SK-MEL-5 (cell line): ENCODE data around the gene CNTNAP5. TPM values are rescaled to one million over a fixed set of nuclear protein-coding genes. Genes with fewer than 3 reads are reported as not detected.

Experiments
- DNase-seq: peaks from one replicate; pipeline ENCODE4 v3.0.0-alpha.2; 2016; ENCODE audit warnings: low read depth, low spot score
- in situ Hi-C: cut with HindIII; loops from 2 replicates; pipeline ENCODE4 v1.10.0; 2016; ENCODE audit warnings: low sequenced_read_pairs, high pct_unique_total_duplicates, low pct_unique_long_range_greater_than_20kb
- total RNA-seq: library from RNA; depleted of rRNA; stranded (reverse); fragments of >200 nt; shearing (Covaris generic); gene quantifications from 2 replicates; pipeline ENCODE4 v1.2.3, GENCODE V29; 2014

Gene CNTNAP5
- total RNA-seq, 1 experiment from 2014 or later, result not detected

DNA sequence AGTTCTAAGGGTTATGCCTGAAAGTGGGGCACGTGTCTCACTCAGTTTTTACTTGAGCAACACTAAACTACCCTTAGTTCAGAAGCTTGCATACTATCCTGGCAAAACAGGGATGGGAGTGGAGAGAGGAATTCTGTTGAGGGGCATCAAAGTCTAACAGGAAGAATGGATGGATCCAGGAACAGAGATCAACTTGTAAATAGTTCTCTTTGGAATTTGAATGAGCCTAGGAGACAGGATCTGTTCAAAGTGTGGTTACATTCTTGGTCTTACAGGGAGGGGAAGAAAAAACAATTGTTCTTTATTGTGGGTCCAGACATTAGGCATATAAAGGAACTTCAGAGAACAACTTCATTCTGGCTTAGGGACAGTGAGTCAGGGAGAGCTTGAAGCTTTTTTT lies 560.2 kb downstream of the CNTNAP5 start:
- no peak for DNase-seq
- in situ Hi-C loops, result no loop called here

GRCh38 chr2:124586210-124586609 lies 561.1 kb downstream of the CNTNAP5 start:
- DNase-seq, result no peak
- in situ Hi-C loops, result no loop called here

GRCh38 chr2:124586835-124587234 lies 561.7 kb downstream of the CNTNAP5 start:
- in situ Hi-C loops, result no loop called here
- no peak for DNase-seq

DNA sequence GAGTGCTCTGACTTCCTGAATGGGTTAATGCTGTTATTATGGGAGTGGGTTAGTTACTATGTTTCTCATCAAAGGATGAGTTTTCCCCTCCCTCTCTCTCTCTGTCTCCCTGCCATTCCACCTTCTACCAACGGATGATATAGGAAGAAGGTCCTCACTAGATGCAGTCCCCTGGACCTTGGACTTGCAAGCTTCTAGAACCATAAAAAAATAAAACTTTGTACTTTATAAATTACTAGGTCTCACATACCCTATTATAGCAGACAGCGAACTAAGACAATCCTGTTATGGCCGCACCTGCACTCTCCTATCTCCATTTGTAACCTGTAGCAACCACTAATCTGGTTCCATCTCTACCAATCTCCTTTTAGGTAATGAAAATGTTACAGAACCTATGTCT lies 564.9 kb downstream of the CNTNAP5 start:
- in situ Hi-C loops, result no loop called here

GRCh38 chr2:124602759-124603158 lies 577.7 kb downstream of the CNTNAP5 start:
- no peak for DNase-seq
- in situ Hi-C loops, result no loop called here

More for the DNA sequence above, 564.9 kb downstream of the CNTNAP5 start:
- no peak for DNase-seq

DNA sequence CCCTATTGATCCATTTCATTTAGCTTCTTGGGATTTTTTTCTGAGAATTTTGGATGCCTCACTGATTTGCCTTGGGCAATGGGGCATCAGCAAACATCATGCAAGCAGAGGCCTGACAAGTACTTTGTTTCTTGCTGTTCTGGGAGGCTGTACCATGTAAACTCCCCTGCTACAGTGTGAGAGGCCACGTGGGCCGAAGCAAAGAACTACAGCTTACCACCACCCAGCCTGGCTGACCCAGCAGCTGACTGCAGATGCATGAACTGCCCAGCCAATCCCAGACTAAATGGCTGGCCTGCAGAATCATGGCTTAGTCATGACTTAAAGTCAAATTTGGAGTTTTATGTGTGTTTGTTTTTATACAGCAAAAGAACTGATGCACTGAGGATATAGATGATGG lies 579.9 kb downstream of the CNTNAP5 start:
- in situ Hi-C loops, result no loop called here
- DNase-seq, result no peak

GRCh38 chr2:124607679-124608078 lies 582.6 kb downstream of the CNTNAP5 start:
- DNase-seq, result no peak
- in situ Hi-C loops, result no loop called here

GRCh38 chr2:124609667-124610066 lies 584.6 kb downstream of the CNTNAP5 start:
- no peak for DNase-seq
- in situ Hi-C loops, result no loop called here

- in situ Hi-C loops, result no loop called here
- no peak for DNase-seq
Observed at GRCh38 chr2:124610141-124610540, 585.1 kb downstream of the CNTNAP5 start.

- in situ Hi-C loops, result no loop called here
- DNase-seq, result no peak
Observed at GRCh38 chr2:124610866-124611265, 585.8 kb downstream of the CNTNAP5 start.

DNA sequence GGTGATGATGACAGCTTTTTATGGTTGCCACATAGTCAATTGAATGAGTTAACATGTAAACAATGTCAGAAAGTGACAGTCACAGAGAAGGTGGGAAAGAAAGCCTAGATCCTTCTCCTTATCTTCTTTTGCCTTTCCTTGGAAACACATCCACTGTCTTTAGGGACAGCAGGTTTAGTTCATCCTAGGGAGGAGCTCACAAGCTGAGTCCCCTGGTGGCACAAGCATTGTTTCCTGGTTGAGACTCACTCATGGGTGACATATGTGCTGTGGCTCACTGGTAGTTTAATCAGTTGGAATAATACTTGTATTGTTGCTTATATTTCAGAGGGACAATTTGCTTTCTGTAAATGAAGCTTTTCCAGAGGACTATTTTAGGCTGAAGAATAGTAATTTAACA lies 598.5 kb downstream of the CNTNAP5 start:
- DNase-seq, result no peak
- in situ Hi-C loops, result no loop called here

DNA sequence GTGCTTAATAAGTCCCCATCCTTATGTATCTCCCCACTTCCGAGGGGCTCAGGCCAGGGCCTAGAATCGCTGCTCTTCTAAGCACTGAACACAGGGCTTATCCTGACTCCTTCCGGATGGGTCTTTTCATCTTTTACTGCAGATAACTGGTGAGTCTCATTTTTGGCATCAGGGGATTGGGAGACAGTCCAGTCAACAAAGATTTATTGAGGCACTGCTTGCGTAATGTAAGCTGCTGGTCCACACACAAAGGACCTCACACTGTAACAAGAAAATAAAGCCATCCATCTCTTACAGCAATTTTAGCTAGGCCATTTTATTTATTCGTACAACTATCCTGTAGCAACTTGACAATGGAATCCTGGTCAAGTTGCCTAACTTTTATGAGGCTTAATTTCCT lies 600.5 kb downstream of the CNTNAP5 start:
- DNase-seq, result no peak
- in situ Hi-C loops, result no loop called here

DNA sequence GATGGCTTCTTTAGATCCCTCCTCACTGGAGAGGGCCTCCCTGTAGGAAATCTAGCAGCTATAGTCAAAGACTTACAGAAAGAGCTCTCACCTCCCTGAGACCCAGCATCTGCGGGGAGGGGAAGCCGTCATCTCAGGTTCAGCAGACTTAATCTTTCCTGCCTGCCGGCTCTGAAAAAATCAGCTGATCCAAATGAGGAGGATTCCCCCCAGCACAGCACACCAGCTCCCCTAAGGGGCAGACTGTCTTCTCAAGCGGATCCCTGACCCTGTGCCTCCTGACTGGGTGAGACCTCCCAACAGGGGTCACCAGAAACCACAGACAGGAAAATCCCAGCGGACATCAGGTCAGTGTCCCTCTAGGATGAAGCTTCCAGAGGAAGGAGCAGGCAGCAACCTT lies 601.9 kb downstream of the CNTNAP5 start:
- in situ Hi-C loops, result no loop called here
- DNase-seq, result no peak

- DNase-seq, result no peak
- in situ Hi-C loops, result no loop called here
Observed at GRCh38 chr2:124633812-124634211, 608.7 kb downstream of the CNTNAP5 start.

DNA sequence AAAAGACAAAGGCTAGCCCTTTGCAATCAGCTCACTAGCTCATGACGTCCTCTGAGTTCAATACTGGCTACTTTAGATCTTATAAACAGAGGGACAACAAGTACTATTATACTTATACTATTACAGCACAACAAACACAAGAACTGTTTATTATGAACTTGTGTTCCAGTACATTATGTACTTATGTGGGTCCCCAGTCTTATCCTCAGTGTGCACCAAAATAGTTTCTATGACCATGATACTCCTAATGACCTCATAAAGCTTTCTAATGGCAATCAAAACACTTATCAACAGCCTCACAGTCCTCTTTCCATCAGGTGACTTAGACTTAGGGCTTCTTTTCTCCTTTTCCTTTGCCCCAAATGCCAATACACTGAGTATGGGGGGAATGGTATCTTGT lies 614.4 kb downstream of the CNTNAP5 start:
- in situ Hi-C loops, result no loop called here
- DNase-seq, result no peak

- in situ Hi-C loops, result no loop called here
Observed at GRCh38 chr2:124640221-124640750, 615.2 kb downstream of the CNTNAP5 start.

DNA sequence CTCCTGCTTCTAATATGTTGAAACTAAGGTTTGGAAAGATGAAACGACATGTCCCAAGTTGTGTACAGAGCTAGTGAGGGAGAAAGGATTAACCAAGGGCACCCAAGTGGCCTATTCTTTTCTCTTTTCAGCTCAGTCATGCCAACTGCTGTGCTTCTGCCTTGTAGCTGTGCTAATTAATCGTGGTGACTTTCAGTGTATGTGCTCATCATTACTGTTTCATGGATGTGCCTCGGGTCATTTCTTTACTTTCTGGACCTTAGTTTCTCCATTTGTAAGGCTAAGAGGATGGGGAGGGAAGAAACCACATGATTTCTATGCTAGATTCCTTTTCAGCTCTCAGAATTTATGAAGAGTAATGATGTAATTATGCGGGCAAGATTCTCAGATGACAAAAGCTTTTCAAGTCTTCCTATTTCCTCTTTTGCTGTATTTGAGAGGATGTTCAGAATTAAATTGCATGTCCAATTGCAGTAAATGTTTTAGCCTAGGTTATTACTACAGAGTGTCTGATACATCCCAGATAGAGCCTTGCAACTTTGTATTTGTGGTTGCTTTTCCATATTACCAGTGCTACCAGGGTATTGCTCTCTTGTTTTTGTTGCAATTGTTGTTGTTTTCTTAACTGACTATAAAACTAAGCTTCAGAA lies 621.2 kb downstream of the CNTNAP5 start:
- in situ Hi-C loops, result no loop called here
- DNase-seq, result no peak

More at GRCh38 chr2:124640221-124640750, 615.2 kb downstream of the CNTNAP5 start:
- no peak for DNase-seq

- DNase-seq, result no peak
- in situ Hi-C loops, result no loop called here
Observed at GRCh38 chr2:124647245-124647644, 622.2 kb downstream of the CNTNAP5 start.

GRCh38 chr2:124647663-124648062 lies 622.6 kb downstream of the CNTNAP5 start:
- DNase-seq, result no peak
- in situ Hi-C loops, result no loop called here

GRCh38 chr2:124649001-124649400 lies 623.9 kb downstream of the CNTNAP5 start:
- in situ Hi-C loops, result no loop called here
- no peak for DNase-seq
